ENCODE measurements around the gene GPR50. TPM values are rescaled to one million over a fixed set of nuclear protein-coding genes. Genes with fewer than 3 reads are reported as not detected.

GPR50 gene
- total RNA-seq, 1 experiment from 2014 or later = not detected

GRCh38 chrX:151227627-151228026 lies 51.2 kb downstream of the GPR50 start:
- TF ChIP-seq JUND (IDR thresholded peaks at IDR 0.05) = no peak
- TF ChIP-seq ZBTB33 (IDR thresholded peaks at IDR 0.05; ENCODE audit: extremely low read depth, insufficient replicate concordance, low read length) = no peak
- no peak for TF ChIP-seq POLR2AphosphoS5 (IDR thresholded peaks at IDR 0.05; ENCODE audit: low read depth, low read length)
- no peak for TF ChIP-seq FOSL1 (IDR thresholded peaks at IDR 0.05; ENCODE audit: low read depth)
- no peak for TF ChIP-seq SRF (IDR thresholded peaks at IDR 0.05; ENCODE audit: low read depth)
- no peak for TF ChIP-seq SIN3A (IDR thresholded peaks at IDR 0.05; ENCODE audit: low read depth)
- no peak for TF ChIP-seq REST (IDR thresholded peaks at IDR 0.05; ENCODE audit: low read depth)
- no peak for TF ChIP-seq CEBPB (IDR thresholded peaks at IDR 0.05; ENCODE audit: low read depth)
- ChIA-PET RAD21 (ENCODE audit: low non-redundant PET in 1 of 2, low total read pairs in 2 of 2, uncharacterized antibody in 2 of 2, unreplicated experiment in 2 of 2) (no interaction called here), CTCF (no interaction called here), POLR2A (no interaction called here)
- H3K4me1 ChIP-seq (ENCODE audit: control insufficient read depth in 1 of 2, insufficient read depth in 2 of 2, low read length in 2 of 2) = no peaks in the 10 kb centered on the region
- DNase-seq (ENCODE audit: low read depth, low spot score) = no peak
- no peaks in the 10 kb centered on the region for H3K79me2 ChIP-seq (ENCODE audit: insufficient read depth, low read length)
- no peaks in the 10 kb centered on the region for H3K9me3 ChIP-seq (ENCODE audit: control insufficient read depth in 1 of 2, insufficient read depth in 1 of 2, low read depth in 1 of 2, low read length in 2 of 2)
- no peak overlapping the region for H3K4me2 ChIP-seq (ENCODE audit: low read length)
- H2AFZ ChIP-seq (ENCODE audit: low read depth, low read length, poor library complexity, severe bottlenecking) = no peak overlapping the region
- no peaks in the 10 kb centered on the region for H3K9me2 ChIP-seq (ENCODE audit: insufficient read depth)
- BruUV-seq (replicated peaks) = no TSS peak
- no peak overlapping the region for H3K4me3 ChIP-seq (replicated peaks in 1 of 2; ENCODE audit: low read depth in 1 of 2, low read length in 2 of 2)
- intact Hi-C loops (cut with micrococcal nuclease) = no loop called here
- no peaks in the 10 kb centered on the region for H4K20me1 ChIP-seq (ENCODE audit: insufficient read depth)
- no peaks in the 10 kb centered on the region for H3K27me3 ChIP-seq (ENCODE audit: insufficient read depth, low read length)
- no peak for ATAC-seq
- no peak overlapping the region for H3K27ac ChIP-seq (ENCODE audit: low read depth, low read length)
- no peaks in the 10 kb centered on the region for H3K36me3 ChIP-seq (ENCODE audit: control insufficient read depth in 1 of 2, insufficient read depth in 2 of 2, low read length in 2 of 2)
- H3K9ac ChIP-seq (ENCODE audit: low read length) = no peak overlapping the region

Measured in HCT116 (cell line).